Measurements from ENCODE around the gene HBG2. TPM values are rescaled to one million over a fixed set of nuclear protein-coding genes. Genes with fewer than 3 reads are reported as not detected.

HBG2 gene
- total and polyA plus RNA-seq, 2 experiments from 2014 or later: not detected

GRCh38 chr11:5239046-5239445 is 15.5 kb downstream of the HBG2 start:
- no peaks in the 10 kb centered on the region for H3K4me1 Mint-ChIP-seq
- no peak overlapping the region for H3K27ac Mint-ChIP-seq
- no peaks in the 10 kb centered on the region for H3K9me3 Mint-ChIP-seq
- Histone ChIP-seq H3K36me3 (ENCODE audit: insufficient read depth) (no peaks in the 10 kb centered on the region), H2AFZ (no peak overlapping the region), H3K4me2 (no peak overlapping the region), H3F3A (replicated peaks; ENCODE audit: low read depth) (no peaks in the 10 kb centered on the region), H3K27me3 (ENCODE audit: insufficient read depth) (no peaks in the 10 kb centered on the region), H3K27ac (ENCODE audit: low read depth) (no peak overlapping the region), H3K9me2 (ENCODE audit: insufficient read depth) (0 out of 2 replicates have a peak, but pooled peaks cover 2% of the 10 kb centered on the region), H4K20me1 (replicated peaks; ENCODE audit: insufficient read depth) (no peaks in the 10 kb centered on the region), H3K79me2 (replicated peaks; ENCODE audit: insufficient read depth) (no peaks in the 10 kb centered on the region), H3K4me3 (no peak overlapping the region), H3K4me1 (ENCODE audit: insufficient read depth) (no peaks in the 10 kb centered on the region)
- H3K36me3 Mint-ChIP-seq (ENCODE audit: low read depth): no peaks in the 10 kb centered on the region
- DNase-seq (ENCODE audit: low spot score) (no peak), ATAC-seq (no peak)
- no peak for TF ChIP-seq NANOG (IDR thresholded peaks at IDR 0.05; ENCODE audit: borderline replicate concordance)
- TF ChIP-seq ZNF331 (CRISPR knock-in tag; IDR thresholded peaks at IDR 0.05; ENCODE audit: low read depth): no peak
- H3K27me3 Mint-ChIP-seq (ENCODE audit: insufficient read depth, low read depth, poor library complexity): peaks cover 2% of the 10 kb centered on the region
- no peak overlapping the region for H3K4me3 Mint-ChIP-seq

- Histone ChIP-seq H3K4me2 (no peak overlapping the region), H3K27me3 (ENCODE audit: insufficient read depth) (no peaks in the 10 kb centered on the region), H3K9me2 (ENCODE audit: insufficient read depth) (0 out of 2 replicates have a peak, but pooled peaks cover 2% of the 10 kb centered on the region), H3F3A (replicated peaks; ENCODE audit: low read depth) (no peaks in the 10 kb centered on the region), H4K20me1 (replicated peaks; ENCODE audit: insufficient read depth) (no peaks in the 10 kb centered on the region), H3K36me3 (ENCODE audit: insufficient read depth) (no peaks in the 10 kb centered on the region), H3K79me2 (replicated peaks; ENCODE audit: insufficient read depth) (no peaks in the 10 kb centered on the region), H2AFZ (no peak overlapping the region), H3K4me1 (ENCODE audit: insufficient read depth) (no peaks in the 10 kb centered on the region), H3K4me3 (no peak overlapping the region), H3K27ac (ENCODE audit: low read depth) (no peak overlapping the region)
- H3K4me1 Mint-ChIP-seq: no peaks in the 10 kb centered on the region
- TF ChIP-seq JUNB (IDR thresholded peaks at IDR 0.05; ENCODE audit: unreplicated experiment) (no peak), REST (IDR thresholded peaks at IDR 0.05; ENCODE audit: unreplicated experiment) (no peak), CTCF (conservative IDR thresholded peaks at IDR 0.05; ENCODE audit: low read depth in 2 of 2) (no peak), CREB1 (CRISPR knock-in tag; IDR thresholded peaks at IDR 0.05; ENCODE audit: low read depth) (no peak)
- H3K4me3 Mint-ChIP-seq: no peak overlapping the region
- ATAC-seq: no peak
- H3K36me3 Mint-ChIP-seq (ENCODE audit: low read depth): no peaks in the 10 kb centered on the region
- no peak for DNase-seq (ENCODE audit: low spot score)
- H3K27ac Mint-ChIP-seq: no peak overlapping the region
- H3K27me3 Mint-ChIP-seq (ENCODE audit: insufficient read depth, low read depth, poor library complexity): peaks cover under 1% of the 10 kb centered on the region
- H3K9me3 Mint-ChIP-seq: no peaks in the 10 kb centered on the region
Measured at GRCh38 chr11:5238486-5238885, 16.1 kb downstream of the HBG2 start.

Measured in GM23338 (cell line).